OCI-LY7 (cell line): ENCODE measurements around the gene ZMYND8. TPM values are rescaled to one million over a fixed set of nuclear protein-coding genes. Genes with fewer than 3 reads are reported as not detected.

ENCODE experiments used
- BruUV-seq: library from RNA; stranded (reverse); fragments of 400-500 nt; replicated peaks from 2 replicates; lab custom pipeline; 2021; lab: Mats Ljungman, UMichigan
- CTCF ChIA-PET: fragments of 300-600 bp; sonication (Branson Sonifier 250); formaldehyde crosslinking; loops from one replicate; lab custom pipeline; 2022; ENCODE audit warnings: antibody characterized with exemption; ENCODE audit not compliant: unreplicated experiment; lab: Charles Lee
- POLR2A ChIA-PET: fragments of 300-600 bp; sonication (Branson Sonifier 250); formaldehyde crosslinking; loops from one replicate; lab custom pipeline; 2022; ENCODE audit warnings: antibody characterized with exemption; lab: Charles Lee
- DNase-seq: peaks from one replicate; pipeline ENCODE4 v3.0.0-alpha.2; 2015; ENCODE audit warnings: low spot score
- H2AFZ ChIP-seq: fragments of 200-600 bp; sonication (generic), shearing (Covaris generic); 2 replicates; pipeline ENCODE4 v1.6.1; 2014; ENCODE audit warnings: mild to moderate bottlenecking, antibody characterized with exemption, low read length, moderate library complexity
- H3K27ac ChIP-seq: fragments of 200-600 bp; sonication (generic); 2 replicates; pipeline ENCODE4 v1.5.1; 2014; ENCODE audit warnings: mixed run types, low read depth, mild to moderate bottlenecking, moderate library complexity, low read length, inconsistent platforms; ENCODE audit not compliant: poor library complexity, severe bottlenecking
- H3K36me3 ChIP-seq: fragments of 200-600 bp; sonication (generic); 2 replicates; pipeline ENCODE4 v1.6.1; 2014; ENCODE audit warnings: mild to moderate bottlenecking, antibody characterized with exemption, low read length, moderate library complexity, mixed read lengths; ENCODE audit not compliant: insufficient read depth
- H3K4me1 ChIP-seq: fragments of 200-600 bp; sonication (generic); 2 replicates; pipeline ENCODE4 v1.5.1; 2014; ENCODE audit warnings: mild to moderate bottlenecking, low read length; ENCODE audit not compliant: insufficient read depth, poor library complexity, severe bottlenecking
- H3K4me2 ChIP-seq: fragments of 200-600 bp; sonication (generic); 2 replicates; pipeline ENCODE4 v1.6.1; 2014; ENCODE audit warnings: mild to moderate bottlenecking, low read length
- H3K4me3 ChIP-seq: fragments of 200-600 bp; sonication (generic); 2 replicates; pipeline ENCODE4 v1.5.1; 2014; ENCODE audit warnings: mild to moderate bottlenecking, low read depth, low read length; ENCODE audit not compliant: poor library complexity, severe bottlenecking
- H3K79me2 ChIP-seq: fragments of 200-600 bp; sonication (generic); 2 replicates; pipeline ENCODE4 v1.6.1; 2016; ENCODE audit warnings: low read depth, mild to moderate bottlenecking, low read length, moderate library complexity, mixed read lengths; ENCODE audit not compliant: insufficient read depth
- H3K9me2 ChIP-seq: fragments of 200-600 bp; sonication (generic); 2 replicates; pipeline ENCODE4 v1.6.1; 2016; ENCODE audit warnings: mild to moderate bottlenecking, low read length, mixed read lengths; ENCODE audit not compliant: insufficient read depth
- H3K9me3 ChIP-seq: fragments of 200-600 bp; sonication (generic); 2 replicates; pipeline ENCODE4 v1.6.1; 2014; ENCODE audit warnings: mild to moderate bottlenecking, mixed run types, low read length, mixed read lengths
- H4K20me1 ChIP-seq: fragments of 200-600 bp; sonication (generic); 2 replicates; pipeline ENCODE4 v1.6.1; 2014; ENCODE audit warnings: mild to moderate bottlenecking, antibody characterized with exemption, low read length, moderate library complexity, mixed read lengths; ENCODE audit not compliant: insufficient read depth
- CTCF ChIP-seq: fragments of 200-600 bp; sonication (generic); conservative IDR thresholded peaks from 2 replicates; pipeline ENCODE4 v1.5.1; 2014; ENCODE audit warnings: mild to moderate bottlenecking, antibody characterized with exemption, low read length, moderate library complexity, mixed read lengths
- EZH2phosphoT487 ChIP-seq: fragments of 200-600 bp; sonication (generic); IDR thresholded peaks from 2 replicates; pipeline ENCODE4 v1.6.1; 2018; ENCODE audit warnings: low read depth, borderline replicate concordance, mild to moderate bottlenecking, mixed run types, antibody characterized with exemption, low read length, moderate library complexity, mixed read lengths
- intact Hi-C: fragments of 100-400 bp; cut with micrococcal nuclease; formaldehyde crosslinking; loops from one replicate; pipeline ENCODE4 v1.10.0; 2022; ENCODE audit not compliant: unreplicated experiment
- total RNA-seq, 2 experiments: library from RNA; depleted of rRNA in 1 of 2; stranded (reverse); fragments of >200 nt in 1 of 2; shearing (Covaris generic) in 1 of 2; gene quantifications; 2 replicates each; pipeline ENCODE4 v1.2.3, GENCODE V29; 2014 to 2022

The ZMYND8 gene
- total RNA-seq, 2 experiments from 2014 or later: 30.4 to 69.1 TPM

- H3K36me3 ChIP-seq: peaks cover 70% of the 10 kb centered on the region
- peak overlapping the region; percentile 90 for H3K27ac ChIP-seq
- no TSS peak for BruUV-seq
- intact Hi-C loops: loop anchor here (10.0 kb wide), 1 partner anchor 1694 kb away; the partner anchor contains the start of gene CSE1L
- H3K4me3 ChIP-seq: peak overlapping the region; percentile 74
- TF ChIP-seq CTCF (no peak), EZH2phosphoT487 (no peak)
- ChIA-PET POLR2A (interaction anchor here (0.7 to 1.3 kb wide), 7 partner anchors 9 to 67 kb away, joined by 3 to 5 read pairs (median 3); no protein-coding TSS in a partner anchor), CTCF (no interaction called here)
- peak overlapping the region; percentile 98 for H3K4me2 ChIP-seq
- DNase-seq: no peak
- no peak overlapping the region for H2AFZ ChIP-seq
- peaks cover 93% of the 10 kb centered on the region for H3K79me2 ChIP-seq
- peaks cover 22% of the 10 kb centered on the region for H4K20me1 ChIP-seq
- H3K9me2 ChIP-seq: no peaks in the 10 kb centered on the region
- peaks cover 77% of the 10 kb centered on the region for H3K4me1 ChIP-seq
- no peaks in the 10 kb centered on the region for H3K9me3 ChIP-seq
Measured at GRCh38 chr20:47350691-47351545, 5.6 kb downstream of the ZMYND8 start.

GRCh38 chr20:47350181-47350550 is 6.3 kb downstream of the ZMYND8 start:
- H3K4me1 ChIP-seq: peaks cover 77% of the 10 kb centered on the region
- peak overlapping the region; percentile 74 for H3K4me3 ChIP-seq
- H2AFZ ChIP-seq: no peak overlapping the region
- DNase-seq: peak; percentile 62
- peak overlapping the region; percentile 98 for H3K4me2 ChIP-seq
- no peaks in the 10 kb centered on the region for H3K9me3 ChIP-seq
- peak overlapping the region; percentile 90 for H3K27ac ChIP-seq
- H3K9me2 ChIP-seq: no peaks in the 10 kb centered on the region
- ChIA-PET CTCF (interaction anchor here (0.6 kb wide), 1 partner anchor 9 kb away, joined by 3 read pairs; no protein-coding TSS in a partner anchor), POLR2A (interaction anchor here (0.7 to 1.1 kb wide), 4 partner anchors 10 to 67 kb away, joined by 3 to 4 read pairs (median 3); no protein-coding TSS in a partner anchor)
- intact Hi-C loops: loop anchor here (10.0 kb wide), 1 partner anchor 1695 kb away; the partner anchor contains the start of gene CSE1L
- H3K79me2 ChIP-seq: peaks cover 87% of the 10 kb centered on the region
- H3K36me3 ChIP-seq: peaks cover 76% of the 10 kb centered on the region
- no peak for TF ChIP-seq CTCF
- TF ChIP-seq EZH2phosphoT487: no peak
- peaks cover 22% of the 10 kb centered on the region for H4K20me1 ChIP-seq
- no TSS peak for BruUV-seq
